ENCODE measurements around the gene CUTA.
"Not testable (repeated sequence)": the region's sequence is repeated elsewhere in the genome, so short reads cannot be mapped to it uniquely, and the experiment has no call there.

Gene CUTA

GRCh38 chr6:33390767-33391277 lies 27.1 kb downstream of the CUTA start:
- H3K4me3 ChIP-seq (ENCODE audit: low read depth, low read length), result peak overlapping the region; percentile 82

GRCh38 chr6:33390173-33390572 lies 27.7 kb downstream of the CUTA start:
- Histone ChIP-seq H3K9ac (ENCODE audit: low read depth, low read length) (no peak overlapping the region), H3K36me3 (ENCODE audit: control insufficient read depth, insufficient read depth, low read length) (no peaks in the 10 kb centered on the region), H3K4me3 (ENCODE audit: low read depth, low read length) (no peak overlapping the region), H3K4me1 (ENCODE audit: control insufficient read depth, insufficient read depth, low read length) (peaks cover 11% of the 10 kb centered on the region), H3K27me3 (ENCODE audit: control insufficient read depth, insufficient read depth, low read length) (no peaks in the 10 kb centered on the region), H3K9me3 (ENCODE audit: control insufficient read depth, insufficient read depth, low read length) (no peaks in the 10 kb centered on the region)

More at GRCh38 chr6:33390767-33391277, 27.1 kb downstream of the CUTA start:
- H3K9me3 ChIP-seq (ENCODE audit: control insufficient read depth, insufficient read depth, low read length), result no peaks in the 10 kb centered on the region
- peak overlapping the region; percentile 1 for H3K9ac ChIP-seq (ENCODE audit: low read depth, low read length)
- H3K36me3 ChIP-seq (ENCODE audit: control insufficient read depth, insufficient read depth, low read length), result no peaks in the 10 kb centered on the region
- no peaks in the 10 kb centered on the region for H3K27me3 ChIP-seq (ENCODE audit: control insufficient read depth, insufficient read depth, low read length)
- peaks cover 11% of the 10 kb centered on the region for H3K4me1 ChIP-seq (ENCODE audit: control insufficient read depth, insufficient read depth, low read length)

- no peak overlapping the region for H3K4me3 ChIP-seq (ENCODE audit: low read depth, low read length)
Observed at GRCh38 chr6:33384581-33385020, 33.3 kb downstream of the CUTA start.

GRCh38 chr6:33383427-33384185 lies 34.3 kb downstream of the CUTA start:
- Histone ChIP-seq H3K4me1 (ENCODE audit: control insufficient read depth, insufficient read depth, low read length) (no peaks in the 10 kb centered on the region), H3K9me3 (ENCODE audit: control insufficient read depth, insufficient read depth, low read length) (no peaks in the 10 kb centered on the region), H3K4me3 (ENCODE audit: low read depth, low read length) (no peak overlapping the region), H3K36me3 (ENCODE audit: control insufficient read depth, insufficient read depth, low read length) (no peaks in the 10 kb centered on the region), H3K9ac (ENCODE audit: low read depth, low read length) (no peak overlapping the region), H3K27me3 (ENCODE audit: control insufficient read depth, insufficient read depth, low read length) (no peaks in the 10 kb centered on the region)

More at GRCh38 chr6:33384581-33385020, 33.3 kb downstream of the CUTA start:
- Histone ChIP-seq H3K27me3 (ENCODE audit: control insufficient read depth, insufficient read depth, low read length) (no peaks in the 10 kb centered on the region), H3K9me3 (ENCODE audit: control insufficient read depth, insufficient read depth, low read length) (no peaks in the 10 kb centered on the region), H3K9ac (ENCODE audit: low read depth, low read length) (no peak overlapping the region), H3K4me1 (ENCODE audit: control insufficient read depth, insufficient read depth, low read length) (no peaks in the 10 kb centered on the region), H3K36me3 (ENCODE audit: control insufficient read depth, insufficient read depth, low read length) (no peaks in the 10 kb centered on the region)

- H3K36me3 ChIP-seq (ENCODE audit: control insufficient read depth, insufficient read depth, low read length), result no peaks in the 10 kb centered on the region
- no peak overlapping the region for H3K9ac ChIP-seq (ENCODE audit: low read depth, low read length)
- no peaks in the 10 kb centered on the region for H3K9me3 ChIP-seq (ENCODE audit: control insufficient read depth, insufficient read depth, low read length)
- no peaks in the 10 kb centered on the region for H3K27me3 ChIP-seq (ENCODE audit: control insufficient read depth, insufficient read depth, low read length)
- H3K4me3 ChIP-seq (ENCODE audit: low read depth, low read length), result no peak overlapping the region
- no peaks in the 10 kb centered on the region for H3K4me1 ChIP-seq (ENCODE audit: control insufficient read depth, insufficient read depth, low read length)
Observed at GRCh38 chr6:33380272-33380981, 37.5 kb downstream of the CUTA start.

GRCh38 chr6:33379184-33379583 lies 38.7 kb downstream of the CUTA start:
- H3K4me1 ChIP-seq (ENCODE audit: control insufficient read depth, insufficient read depth, low read length); H3K4me3 ChIP-seq (ENCODE audit: low read depth, low read length); H3K36me3 ChIP-seq (ENCODE audit: control insufficient read depth, insufficient read depth, low read length); H3K27me3 ChIP-seq (ENCODE audit: control insufficient read depth, insufficient read depth, low read length); H3K9ac ChIP-seq (ENCODE audit: low read depth, low read length); H3K9me3 ChIP-seq (ENCODE audit: control insufficient read depth, insufficient read depth, low read length): not testable (repeated sequence)

GRCh38 chr6:33377171-33377570 lies 40.7 kb downstream of the CUTA start:
- Histone ChIP-seq H3K36me3 (ENCODE audit: control insufficient read depth, insufficient read depth, low read length) (no peaks in the 10 kb centered on the region), H3K4me3 (ENCODE audit: low read depth, low read length) (no peak overlapping the region), H3K9ac (ENCODE audit: low read depth, low read length) (no peak overlapping the region), H3K27me3 (ENCODE audit: control insufficient read depth, insufficient read depth, low read length) (no peaks in the 10 kb centered on the region), H3K9me3 (ENCODE audit: control insufficient read depth, insufficient read depth, low read length) (no peaks in the 10 kb centered on the region), H3K4me1 (ENCODE audit: control insufficient read depth, insufficient read depth, low read length) (peaks cover 11% of the 10 kb centered on the region)

- Histone ChIP-seq H3K4me3 (ENCODE audit: low read depth, low read length) (no peak overlapping the region), H3K9ac (ENCODE audit: low read depth, low read length) (no peak overlapping the region), H3K36me3 (ENCODE audit: control insufficient read depth, insufficient read depth, low read length) (no peaks in the 10 kb centered on the region), H3K4me1 (ENCODE audit: control insufficient read depth, insufficient read depth, low read length) (peaks cover 12% of the 10 kb centered on the region), H3K27me3 (ENCODE audit: control insufficient read depth, insufficient read depth, low read length) (no peaks in the 10 kb centered on the region), H3K9me3 (ENCODE audit: control insufficient read depth, insufficient read depth, low read length) (no peaks in the 10 kb centered on the region)
Observed at GRCh38 chr6:33375143-33375671, 42.7 kb downstream of the CUTA start.

- Histone ChIP-seq H3K9me3 (ENCODE audit: control insufficient read depth, insufficient read depth, low read length) (no peaks in the 10 kb centered on the region), H3K27me3 (ENCODE audit: control insufficient read depth, insufficient read depth, low read length) (no peaks in the 10 kb centered on the region), H3K4me3 (ENCODE audit: low read depth, low read length) (no peak overlapping the region), H3K36me3 (ENCODE audit: control insufficient read depth, insufficient read depth, low read length) (no peaks in the 10 kb centered on the region), H3K9ac (ENCODE audit: low read depth, low read length) (no peak overlapping the region), H3K4me1 (ENCODE audit: control insufficient read depth, insufficient read depth, low read length) (peaks cover 12% of the 10 kb centered on the region)
Observed at GRCh38 chr6:33373960-33374910, 43.7 kb downstream of the CUTA start.

- no peak overlapping the region for H3K4me3 ChIP-seq (ENCODE audit: low read depth, low read length)
- H3K4me1 ChIP-seq (ENCODE audit: control insufficient read depth, insufficient read depth, low read length), result peaks cover 12% of the 10 kb centered on the region
- peak overlapping the region; percentile 47 for H3K9ac ChIP-seq (ENCODE audit: low read depth, low read length)
- no peaks in the 10 kb centered on the region for H3K27me3 ChIP-seq (ENCODE audit: control insufficient read depth, insufficient read depth, low read length)
- H3K9me3 ChIP-seq (ENCODE audit: control insufficient read depth, insufficient read depth, low read length), result no peaks in the 10 kb centered on the region
- no peaks in the 10 kb centered on the region for H3K36me3 ChIP-seq (ENCODE audit: control insufficient read depth, insufficient read depth, low read length)
Observed at GRCh38 chr6:33372526-33373123, 45.3 kb downstream of the CUTA start.

- peaks cover 12% of the 10 kb centered on the region for H3K4me1 ChIP-seq (ENCODE audit: control insufficient read depth, insufficient read depth, low read length)
- H3K27me3 ChIP-seq (ENCODE audit: control insufficient read depth, insufficient read depth, low read length); H3K9ac ChIP-seq (ENCODE audit: low read depth, low read length); H3K4me3 ChIP-seq (ENCODE audit: low read depth, low read length); H3K36me3 ChIP-seq (ENCODE audit: control insufficient read depth, insufficient read depth, low read length); H3K9me3 ChIP-seq (ENCODE audit: control insufficient read depth, insufficient read depth, low read length): not testable (repeated sequence)
Observed at GRCh38 chr6:33371901-33372300, 46.0 kb downstream of the CUTA start.

Data from iPS-15b (cell line).